Neural crest cell (in vitro differentiated cells): ENCODE data around the gene SCEL. TPM values are rescaled to one million over a fixed set of nuclear protein-coding genes. Genes with fewer than 3 reads are reported as not detected.
"Not testable (repeated sequence)": the region's sequence is repeated elsewhere in the genome, so short reads cannot be mapped to it uniquely, and the experiment has no call there.

ENCODE experiments used
- DNase-seq: peaks from one replicate; pipeline ENCODE4 v3.0.0; 2021; ENCODE audit warnings: low read depth, mixed read lengths, low spot score
- H3K27ac Mint-ChIP-seq: one replicate; pipeline ENCODE4 v1.8.0; 2021; ENCODE audit warnings: mild to moderate bottlenecking, mixed read lengths; ENCODE audit not compliant: unreplicated experiment
- H3K27me3 Mint-ChIP-seq: 2 replicates; pipeline ENCODE4 v1.8.0; 2021; ENCODE audit warnings: low read depth, mild to moderate bottlenecking, mixed read lengths
- H3K36me3 Mint-ChIP-seq: 2 replicates; pipeline ENCODE4 v1.8.0; 2021; ENCODE audit warnings: low read depth, mild to moderate bottlenecking, mixed read lengths
- H3K4me1 Mint-ChIP-seq: 2 replicates; pipeline ENCODE4 v1.8.0; 2021; ENCODE audit warnings: mixed read lengths
- H3K4me3 Mint-ChIP-seq: one replicate; pipeline ENCODE4 v1.8.0; 2021; ENCODE audit warnings: mild to moderate bottlenecking, mixed read lengths
- H3K9me3 Mint-ChIP-seq: 2 replicates; pipeline ENCODE4 v1.8.0; 2021; ENCODE audit warnings: mixed read lengths
- CTCF ChIP-seq: fragments of 200-600 bp; sonication (generic); conservative IDR thresholded peaks from 2 replicates; pipeline ENCODE4 v1.5.0; 2021; ENCODE audit warnings: antibody characterized with exemption, mild to moderate bottlenecking
- total RNA-seq: library from RNA; stranded (reverse); gene quantifications from 2 replicates; pipeline ENCODE4 v1.2.1, GENCODE V29; 2021

Gene SCEL
- total RNA-seq, 1 donor from 2014 or later, result not detected

- Mint-ChIP-seq H3K36me3 (no peaks in the 10 kb centered on the region), H3K27ac (no peak overlapping the region), H3K9me3 (no peaks in the 10 kb centered on the region), H3K4me1 (peaks cover 13% of the 10 kb centered on the region), H3K27me3 (no peaks in the 10 kb centered on the region), H3K4me3 (no peak overlapping the region)
- TF ChIP-seq CTCF, result no peak
- DNase-seq, result no peak
Observed at GRCh38 chr13:77623806-77624205, 88.3 kb downstream of the SCEL start.

GRCh38 chr13:77628170-77628569 lies 92.7 kb downstream of the SCEL start:
- H3K9me3 Mint-ChIP-seq, result no peaks in the 10 kb centered on the region
- no peak overlapping the region for H3K4me3 Mint-ChIP-seq
- no peaks in the 10 kb centered on the region for H3K27me3 Mint-ChIP-seq
- no peaks in the 10 kb centered on the region for H3K4me1 Mint-ChIP-seq
- no peaks in the 10 kb centered on the region for H3K36me3 Mint-ChIP-seq
- DNase-seq, result no peak
- no peak overlapping the region for H3K27ac Mint-ChIP-seq
- TF ChIP-seq CTCF, result no peak

GRCh38 chr13:77637588-77637987 lies 102.1 kb downstream of the SCEL start:
- no peak for TF ChIP-seq CTCF
- Mint-ChIP-seq H3K27me3 (no peaks in the 10 kb centered on the region), H3K27ac (no peak overlapping the region)

GRCh38 chr13:77650409-77650808 lies 114.9 kb downstream of the SCEL start:
- no peaks in the 10 kb centered on the region for H3K36me3 Mint-ChIP-seq
- no peak overlapping the region for H3K27ac Mint-ChIP-seq
- no peak for DNase-seq
- H3K4me3 Mint-ChIP-seq, result no peak overlapping the region
- no peak for TF ChIP-seq CTCF
- H3K27me3 Mint-ChIP-seq, result no peaks in the 10 kb centered on the region
- peaks cover 8% of the 10 kb centered on the region for H3K9me3 Mint-ChIP-seq
- H3K4me1 Mint-ChIP-seq, result no peaks in the 10 kb centered on the region

More at GRCh38 chr13:77637588-77637987, 102.1 kb downstream of the SCEL start:
- DNase-seq, result no peak
- H3K4me3 Mint-ChIP-seq, result no peak overlapping the region
- H3K4me1 Mint-ChIP-seq, result peaks cover 12% of the 10 kb centered on the region
- H3K9me3 Mint-ChIP-seq, result no peaks in the 10 kb centered on the region
- H3K36me3 Mint-ChIP-seq, result no peaks in the 10 kb centered on the region

GRCh38 chr13:77653301-77653700 lies 117.8 kb downstream of the SCEL start:
- Mint-ChIP-seq H3K9me3 (peaks cover 8% of the 10 kb centered on the region), H3K36me3 (no peaks in the 10 kb centered on the region), H3K4me1 (no peaks in the 10 kb centered on the region), H3K27me3 (no peaks in the 10 kb centered on the region), H3K27ac (no peak overlapping the region), H3K4me3 (no peak overlapping the region)
- no peak for TF ChIP-seq CTCF
- no peak for DNase-seq

- H3K4me3 Mint-ChIP-seq, H3K36me3 Mint-ChIP-seq, H3K27ac Mint-ChIP-seq: not testable (repeated sequence)
Observed at GRCh38 chr13:77660016-77660415, 124.5 kb downstream of the SCEL start.

More at GRCh38 chr13:77660016-77660415, 124.5 kb downstream of the SCEL start:
- H3K27me3 Mint-ChIP-seq, H3K4me1 Mint-ChIP-seq, DNase-seq, H3K9me3 Mint-ChIP-seq: not testable (repeated sequence)
